HG02981 (cell line): ENCODE data around the gene LSM14B.
"Not testable (repeated sequence)": the region's sequence is repeated elsewhere in the genome, so short reads cannot be mapped to it uniquely, and the experiment has no call there.

Experiments
- ATAC-seq: cut with Tn5 transposase; IDR thresholded peaks from one replicate; pipeline ENCODE4 v1.9.1; 2021; ENCODE audit warnings: mild to moderate bottlenecking, moderate library complexity; ENCODE audit not compliant: unreplicated experiment

LSM14B gene

GRCh38 chr20:62143957-62144825, 21.9 kb downstream of the LSM14B start:
- ATAC-seq, result peak; percentile 17

- ATAC-seq, result no peak
Observed at GRCh38 chr20:62145688-62146018, 23.4 kb downstream of the LSM14B start.

GRCh38 chr20:62146019-62146755, 23.9 kb downstream of the LSM14B start:
- ATAC-seq, result no peak

GRCh38 chr20:62147125-62147524, 24.9 kb downstream of the LSM14B start:
- no peak for ATAC-seq

GRCh38 chr20:62147528-62147927, 25.3 kb downstream of the LSM14B start:
- ATAC-seq, result no peak

- ATAC-seq, result not testable (repeated sequence)
Observed at GRCh38 chr20:62148383-62148782, 26.1 kb downstream of the LSM14B start.

GRCh38 chr20:62148908-62149314, 26.6 kb downstream of the LSM14B start:
- no peak for ATAC-seq

- no peak for ATAC-seq
Observed at GRCh38 chr20:62149532-62150309, 27.4 kb downstream of the LSM14B start.

GRCh38 chr20:62150310-62150575, 28.0 kb downstream of the LSM14B start:
- no peak for ATAC-seq

GRCh38 chr20:62151225-62151624, 28.9 kb downstream of the LSM14B start:
- ATAC-seq, result no peak

GRCh38 chr20:62151835-62152364, 29.6 kb downstream of the LSM14B start:
- no peak for ATAC-seq

- ATAC-seq, result no peak
Observed at GRCh38 chr20:62155428-62156253, 33.4 kb downstream of the LSM14B start.

GRCh38 chr20:62156254-62156556, 33.9 kb downstream of the LSM14B start:
- no peak for ATAC-seq

GRCh38 chr20:62156592-62157386, 34.5 kb downstream of the LSM14B start:
- ATAC-seq, result no peak

GRCh38 chr20:62157387-62158087, 35.3 kb downstream of the LSM14B start:
- no peak for ATAC-seq

- ATAC-seq, result no peak
Observed at GRCh38 chr20:62158088-62158400, 35.8 kb downstream of the LSM14B start.

GRCh38 chr20:62158541-62158940, 36.3 kb downstream of the LSM14B start:
- no peak for ATAC-seq

- ATAC-seq, result no peak
Observed at GRCh38 chr20:62159052-62159451, 36.8 kb downstream of the LSM14B start.

GRCh38 chr20:62159839-62160238, 37.6 kb downstream of the LSM14B start:
- ATAC-seq, result no peak

GRCh38 chr20:62160253-62160652, 38.0 kb downstream of the LSM14B start:
- ATAC-seq, result no peak
